Pancreas (tissue), 10 donors: Measurements from ENCODE around the gene GPC6. TPM values are rescaled to one million over a fixed set of nuclear protein-coding genes. Genes with fewer than 3 reads are reported as not detected.
A peak's percentile ranks its signal among the peaks of the same experiment; 100 is the strongest.

Source experiments
- ATAC-seq, 4 donors: fragments of 200-7000 bp; cut with Tn5 transposase; one replicate each; pipeline versions ENCODE4 v1.8.0 to v1.9.1; 2020; ENCODE audit warnings: mild to moderate bottlenecking in 4 of 4, moderate library complexity in 4 of 4
- DNase-seq, 6 donors: peaks; one replicate each; pipeline ENCODE4 v3.0.0-alpha.2; 2020
- FAIRE-seq: peaks from 2 replicates; lab custom pipeline; 2012; peaks lifted over from hg19 to GRCh38; lab: Jason Lieb, UNC
- H3K27ac ChIP-seq, 4 donors: fragments of 200-600 bp; sonication (generic); 1 replicate in 3 of 4; 2 replicates in 1 of 4; pipeline versions ENCODE4 v1.5.0 to v1.8.0; 2020
- H3K27me3 ChIP-seq, 4 donors: fragments of 200-600 bp; one replicate each; pipeline ENCODE4 v1.8.0; 2021
- H3K36me3 ChIP-seq, 3 donors: fragments of 200-600 bp; sonication (generic) in 1 of 3; one replicate each; pipeline versions ENCODE4 v1.5.0 to v1.8.0; 2020 to 2021
- H3K4me1 ChIP-seq, 3 donors: fragments of 200-600 bp; one replicate each; pipeline ENCODE4 v1.8.0; 2021
- H3K4me3 ChIP-seq, 4 donors: fragments of 200-600 bp; sonication (generic) in 2 of 4; one replicate each; pipeline versions ENCODE4 v1.5.0 to v1.8.0; 2020 to 2021
- H3K9me3 ChIP-seq, 4 donors: fragments of 200-600 bp; one replicate each; pipeline ENCODE4 v1.8.0; 2021
- WGBS, 2 donors: extraction: QIAGEN DNeasy Blood & Tissue Kit; methylation state at CpG; one replicate each; pipeline ENCODE4 v1.1.7; 2013; 5-methylcytosine and 5-hydroxymethylcytosine counted together
- intact Hi-C, 3 donors: fragments of 100-400 bp; cut with DNase I; formaldehyde crosslinking; loops; one replicate each; pipeline versions ENCODE4 v1.11.1 to v1.14.2; 2022
- polyA plus RNA-seq, 2 donors: library from polyadenylated mRNA; stranded (reverse); fragments of 200-250 nt; gene quantifications; one replicate each; pipeline ENCODE4 v1.2.3, GENCODE V29; 2013
- total RNA-seq, 6 donors: library from RNA; stranded (reverse); fragmentation: NEBNext Ultra II Directional in 4 of 6; extraction: Animal tissue kit (Norgen Biotek cat#: 25700) in 4 of 6; gene quantifications; one replicate each; pipeline versions ENCODE4 v1.2.1 to v1.2.4, GENCODE V29; 2021 to 2023
- TF ChIP-seq, protein P1 (sequence below), 4 donors: fragments of 200-600 bp; sonication (generic) in 3 of 4; IDR thresholded peaks; one replicate each; pipeline versions ENCODE4 v1.5.0 to v1.8.0; 2021; ENCODE audit warnings: antibody characterized with exemption in 4 of 4
- donor health status: healthy with polysubstance abuse.
- donor health status: DM: no; HTN: no; CAD: no; lungs with moderate emphysema.
- donor health status: DM: no; HTN: no; CAD: no.
- donor health status: control.
- donor health status: control.
- donor health status: Bipolar disorder and iron deficiency.
- donor health status: DM: yes; HTN: yes; CAD: no.
- donor health status: DM: no; HTN: no; CAD: no.
- donor health status: DM: no; HTN: no; CAD: no.
- donor health status: DM: yes; HTN: yes; CAD: no.

Gene GPC6
- total and polyA plus RNA-seq, 8 donors: 0.23 to 3.3 (median 1.2) TPM

DNA sequence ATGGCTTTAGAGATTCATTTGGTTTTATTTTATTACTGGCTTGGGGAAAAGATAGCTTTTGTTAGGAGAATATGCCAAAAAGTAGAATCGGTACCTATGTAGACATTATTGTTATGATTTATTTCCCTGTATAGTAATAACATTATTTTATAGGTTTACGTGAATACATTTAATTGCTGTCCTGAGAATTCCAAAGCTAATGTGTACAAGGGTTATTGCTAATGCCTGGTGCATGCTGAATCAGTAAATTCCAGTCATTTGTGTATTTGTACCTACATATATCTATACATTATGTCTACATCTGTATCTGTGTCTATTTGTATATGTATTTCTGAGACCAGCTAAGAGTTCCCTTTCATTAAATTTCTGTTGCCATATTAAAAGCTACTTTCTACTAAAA lies 550.9 kb downstream of the GPC6 start:
- TF ChIP-seq, protein P1, sequence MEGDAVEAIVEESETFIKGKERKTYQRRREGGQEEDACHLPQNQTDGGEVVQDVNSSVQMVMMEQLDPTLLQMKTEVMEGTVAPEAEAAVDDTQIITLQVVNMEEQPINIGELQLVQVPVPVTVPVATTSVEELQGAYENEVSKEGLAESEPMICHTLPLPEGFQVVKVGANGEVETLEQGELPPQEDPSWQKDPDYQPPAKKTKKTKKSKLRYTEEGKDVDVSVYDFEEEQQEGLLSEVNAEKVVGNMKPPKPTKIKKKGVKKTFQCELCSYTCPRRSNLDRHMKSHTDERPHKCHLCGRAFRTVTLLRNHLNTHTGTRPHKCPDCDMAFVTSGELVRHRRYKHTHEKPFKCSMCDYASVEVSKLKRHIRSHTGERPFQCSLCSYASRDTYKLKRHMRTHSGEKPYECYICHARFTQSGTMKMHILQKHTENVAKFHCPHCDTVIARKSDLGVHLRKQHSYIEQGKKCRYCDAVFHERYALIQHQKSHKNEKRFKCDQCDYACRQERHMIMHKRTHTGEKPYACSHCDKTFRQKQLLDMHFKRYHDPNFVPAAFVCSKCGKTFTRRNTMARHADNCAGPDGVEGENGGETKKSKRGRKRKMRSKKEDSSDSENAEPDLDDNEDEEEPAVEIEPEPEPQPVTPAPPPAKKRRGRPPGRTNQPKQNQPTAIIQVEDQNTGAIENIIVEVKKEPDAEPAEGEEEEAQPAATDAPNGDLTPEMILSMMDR (IDR thresholded peaks at IDR 0.05): no peak
- DNase-seq (no peak), FAIRE-seq (no peak), ATAC-seq (no peak)
- no peaks in the 10 kb centered on the region for H3K9me3 ChIP-seq
- H3K36me3 ChIP-seq: no peaks in the 10 kb centered on the region
- H3K27ac ChIP-seq: no peak overlapping the region
- H3K4me1 ChIP-seq: no peaks in the 10 kb centered on the region
- no peaks in the 10 kb centered on the region for H3K27me3 ChIP-seq
- 88 to 90% methylated on average over 2 of the region's 2 CpGs for WGBS, 2 donors
- no peak overlapping the region for H3K4me3 ChIP-seq
- intact Hi-C loops: no loop called here

DNA sequence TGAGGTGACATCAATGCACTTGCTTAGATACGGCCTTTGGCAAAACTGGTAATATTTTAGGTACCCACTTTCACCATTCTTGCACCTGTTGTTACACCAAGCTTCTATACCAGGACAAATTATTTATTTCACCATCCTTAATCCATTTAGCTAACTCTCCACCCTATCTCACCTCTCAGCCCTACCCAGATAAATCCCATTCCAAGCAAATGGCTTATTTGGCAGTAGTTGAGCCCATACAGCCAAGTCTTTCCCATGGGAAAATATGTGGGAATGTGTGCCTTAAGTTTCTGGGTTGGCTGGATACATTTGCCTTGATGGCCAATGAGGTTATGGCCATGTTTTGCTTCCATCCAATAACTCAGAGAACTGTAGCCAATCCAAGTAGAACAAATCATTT lies 551.9 kb downstream of the GPC6 start:
- Histone ChIP-seq H3K27ac (no peak overlapping the region), H3K4me1 (no peaks in the 10 kb centered on the region), H3K27me3 (no peaks in the 10 kb centered on the region), H3K4me3 (no peak overlapping the region), H3K36me3 (no peaks in the 10 kb centered on the region), H3K9me3 (no peaks in the 10 kb centered on the region)
- no peak for DNase-seq
- 73 to 89% methylated on average over 1 of the region's 1 CpG for WGBS, 2 donors
- TF ChIP-seq, protein P1 (IDR thresholded peaks at IDR 0.05): no peak
- no peak for FAIRE-seq
- ATAC-seq: no peak
- intact Hi-C loops: no loop called here

DNA sequence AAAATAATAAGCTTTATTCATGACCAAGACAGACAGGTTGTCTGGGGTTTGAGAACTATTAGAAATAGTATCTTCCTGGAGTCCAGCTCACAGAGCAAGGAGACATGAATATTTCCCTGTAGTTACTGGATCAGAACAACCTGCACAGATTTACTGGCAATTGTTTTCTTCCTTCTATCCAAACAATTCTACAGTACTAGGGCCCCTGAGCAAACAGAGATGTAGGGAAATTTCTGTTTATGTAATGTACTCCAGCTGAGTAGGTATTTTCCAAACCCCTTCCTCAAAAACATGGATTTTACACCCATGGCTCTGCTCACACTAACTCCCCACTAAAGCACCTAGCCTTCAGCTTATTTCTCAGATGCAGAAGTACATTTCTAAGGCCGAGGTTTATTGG lies 557.6 kb downstream of the GPC6 start:
- Histone ChIP-seq H3K36me3 (no peaks in the 10 kb centered on the region), H3K9me3 (no peaks in the 10 kb centered on the region), H3K27ac (no peak overlapping the region), H3K4me1 (no peaks in the 10 kb centered on the region), H3K27me3 (no peaks in the 10 kb centered on the region), H3K4me3 (no peak overlapping the region)
- ATAC-seq: no peak
- no peak for FAIRE-seq
- DNase-seq: no peak
- TF ChIP-seq, protein P1 (IDR thresholded peaks at IDR 0.05): no peak
- intact Hi-C loops: no loop called here
- 72 to 81% methylated on average over 1 of the region's 1 CpG for WGBS, 2 donors

DNA sequence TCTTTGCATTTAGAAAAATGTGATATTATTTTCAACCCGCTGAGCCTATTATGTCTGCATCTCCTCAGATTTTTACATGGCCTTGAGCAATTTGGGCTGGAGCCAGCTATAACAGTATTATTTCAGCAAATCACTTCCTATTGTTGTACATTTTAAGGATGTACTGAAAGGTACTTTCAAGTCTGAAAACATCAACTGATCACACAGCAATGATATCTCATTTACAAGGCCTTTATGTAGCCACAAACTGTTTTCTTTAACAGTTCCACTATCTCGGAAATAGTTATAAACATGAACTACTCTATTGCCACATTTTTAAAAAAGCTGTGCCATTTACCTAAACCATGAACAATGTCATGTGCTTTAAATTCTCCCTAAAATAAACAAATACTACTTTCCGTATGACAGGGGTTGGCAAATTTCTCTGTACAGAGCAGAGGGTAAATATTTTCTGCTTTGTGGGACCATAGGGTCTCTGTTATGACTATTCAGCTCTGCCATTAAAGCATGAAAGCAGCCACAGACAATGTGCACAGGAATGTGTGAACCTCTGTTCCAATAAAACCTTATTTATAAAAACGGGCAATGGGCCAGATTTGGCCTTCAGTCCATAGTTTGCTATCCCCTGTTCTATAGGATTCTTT lies 560.4 kb downstream of the GPC6 start:
- no peak for FAIRE-seq
- H3K4me3 ChIP-seq: no peak overlapping the region

DNA sequence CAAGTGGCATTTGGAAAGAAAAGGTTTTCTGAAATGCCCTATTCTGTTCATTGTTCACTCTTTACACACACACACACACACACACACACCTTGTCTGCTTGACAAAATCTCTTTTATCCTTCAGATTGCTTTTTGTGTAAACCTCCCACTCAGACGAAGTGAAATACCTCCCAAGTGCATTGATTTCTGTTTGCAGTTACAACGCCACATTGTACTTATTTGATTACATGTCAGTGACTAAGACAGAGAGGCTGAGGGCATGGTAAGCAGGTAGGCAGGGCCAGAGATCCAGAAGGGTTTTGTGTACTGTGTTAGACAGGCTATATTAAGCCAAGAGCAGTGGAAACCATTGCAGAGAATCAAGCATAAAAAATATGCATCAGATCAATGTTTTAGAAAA lies 561.8 kb downstream of the GPC6 start:
- 25 to 29% methylated on average over 2 of the region's 2 CpGs for WGBS, 2 donors
- no peaks in the 10 kb centered on the region for H3K4me1 ChIP-seq
- H3K9me3 ChIP-seq: no peaks in the 10 kb centered on the region
- no peak overlapping the region for H3K27ac ChIP-seq
- H3K27me3 ChIP-seq: no peaks in the 10 kb centered on the region
- intact Hi-C loops: no loop called here
- FAIRE-seq: no peak
- peak; percentile 31 to 82 (median 66) for ATAC-seq
- no peak overlapping the region for H3K4me3 ChIP-seq
- no peak for DNase-seq
- TF ChIP-seq, protein P1 (IDR thresholded peaks at IDR 0.05): no peak
- H3K36me3 ChIP-seq: no peaks in the 10 kb centered on the region

More for the DNA sequence above, 560.4 kb downstream of the GPC6 start:
- WGBS, 2 donors: 71 to 80% methylated on average over 4 of the region's 4 CpGs
- no peaks in the 10 kb centered on the region for H3K36me3 ChIP-seq
- TF ChIP-seq, protein P1 (IDR thresholded peaks at IDR 0.05): no peak
- H3K4me1 ChIP-seq: no peaks in the 10 kb centered on the region
- DNase-seq: no peak
- ATAC-seq: no peak
- H3K27ac ChIP-seq: no peak overlapping the region
- no peaks in the 10 kb centered on the region for H3K9me3 ChIP-seq
- intact Hi-C loops: no loop called here
- H3K27me3 ChIP-seq: no peaks in the 10 kb centered on the region
